GM19351 (cell line): ENCODE data around the gene XPR1.

ENCODE experiments used
- ATAC-seq: cut with Tn5 transposase; IDR thresholded peaks from one replicate; pipeline ENCODE4 v1.9.1; 2021; ENCODE audit warnings: mild to moderate bottlenecking, moderate library complexity; ENCODE audit not compliant: unreplicated experiment

The XPR1 gene

DNA sequence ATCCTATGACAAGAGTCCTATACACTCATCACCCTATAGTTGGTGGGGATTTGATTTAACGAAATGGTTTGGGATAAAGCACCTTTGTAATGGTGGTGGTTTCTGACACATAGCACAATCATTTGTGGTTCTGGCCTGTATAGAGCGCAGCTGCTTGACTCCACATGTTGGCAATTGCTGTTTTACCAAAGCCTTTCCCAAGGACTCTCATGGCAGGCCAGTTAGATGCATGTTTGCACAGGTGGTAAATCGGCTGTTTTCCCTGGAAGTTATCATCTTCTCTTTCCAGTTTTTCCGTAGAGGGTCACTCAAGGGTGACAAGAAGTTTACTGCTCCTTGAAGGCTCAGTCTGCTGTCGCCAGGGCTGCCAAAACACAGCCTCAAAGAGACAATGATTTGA lies 17.1 kb upstream of the XPR1 start:
- no peak for ATAC-seq

DNA sequence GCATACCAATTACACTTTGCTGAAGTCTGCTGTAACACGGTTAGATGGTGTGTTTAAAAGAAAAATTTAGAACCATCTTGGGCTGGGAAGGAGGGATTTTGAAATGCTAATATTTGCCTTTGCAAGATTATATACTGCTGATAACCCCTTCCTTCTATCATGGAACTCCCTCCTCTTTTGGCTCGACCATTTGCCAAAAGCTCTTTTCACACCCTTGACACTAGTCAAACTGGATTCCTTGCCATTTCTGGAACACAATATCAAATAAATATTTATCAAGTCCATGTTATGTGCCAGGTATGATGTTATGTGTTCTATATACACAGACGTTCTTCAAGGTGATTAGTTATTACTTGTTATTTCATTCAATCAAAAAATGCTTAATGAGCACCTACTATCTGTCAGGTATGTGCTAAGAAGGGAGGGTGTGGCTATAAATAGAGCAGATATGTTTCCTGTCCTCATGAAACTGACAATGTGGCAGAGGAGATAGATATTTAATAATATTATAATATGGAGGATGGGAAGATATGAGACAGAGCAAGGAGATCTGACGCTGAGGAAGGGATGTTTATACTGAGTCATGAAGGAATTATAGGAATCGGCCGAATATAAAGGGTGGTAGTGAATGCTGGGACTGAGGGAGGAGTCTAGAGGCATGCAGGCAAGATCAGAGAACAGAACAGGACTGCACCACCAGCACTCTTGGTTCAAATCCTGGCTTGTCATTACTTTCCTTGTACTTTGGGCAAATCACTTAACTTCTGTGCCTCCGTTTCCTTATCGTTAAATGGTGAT lies 16.1 kb upstream of the XPR1 start:
- no peak for ATAC-seq

DNA sequence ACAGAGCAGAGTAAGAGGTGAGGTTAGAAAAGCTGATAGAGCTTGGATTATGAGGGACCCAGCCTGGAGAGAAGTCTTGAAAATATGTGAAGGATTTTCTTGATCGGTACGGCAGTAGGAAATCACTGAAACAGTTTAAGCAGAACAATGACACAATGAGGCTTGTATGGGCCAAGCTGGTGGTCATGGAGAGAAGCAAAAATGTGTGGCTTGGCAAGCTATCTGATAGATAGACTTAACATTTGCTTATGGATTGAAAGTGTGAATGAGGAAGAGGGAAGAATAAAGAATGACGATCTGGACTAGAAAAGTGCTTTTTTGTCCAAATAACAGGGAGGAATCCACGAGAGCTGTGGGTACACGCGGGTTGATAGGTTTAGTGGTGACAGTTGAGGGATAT lies 15.4 kb upstream of the XPR1 start:
- ATAC-seq, result no peak

DNA sequence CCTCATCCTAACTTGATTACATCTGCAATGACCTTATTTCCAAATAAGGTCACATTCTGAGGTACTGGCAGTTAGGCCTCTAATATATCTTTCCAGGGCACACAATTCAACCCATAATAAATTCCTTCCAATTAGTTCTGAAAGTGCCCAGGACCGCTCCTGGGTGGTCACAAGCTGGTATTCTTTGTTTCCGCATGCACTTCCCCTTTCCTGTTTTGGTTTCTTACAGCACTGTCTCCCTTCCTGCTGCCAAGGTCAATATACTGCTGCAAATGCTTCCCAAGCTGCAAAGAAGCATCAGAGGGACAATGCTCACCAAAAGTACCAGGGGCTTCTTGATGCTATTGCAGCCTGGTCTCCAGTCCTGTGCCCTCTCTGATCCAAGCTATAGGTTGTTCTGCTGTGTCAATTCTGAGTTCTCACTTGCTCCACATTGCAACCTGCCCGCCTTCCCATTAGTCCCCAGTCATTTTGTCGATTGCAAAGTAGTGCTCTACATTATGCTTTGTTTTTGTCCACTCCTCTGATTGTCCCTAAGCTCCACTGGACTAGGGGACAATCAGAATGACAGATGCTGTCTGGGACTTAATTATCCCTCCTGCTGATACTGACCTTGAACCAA lies 13.9 kb upstream of the XPR1 start:
- ATAC-seq, result no peak

DNA sequence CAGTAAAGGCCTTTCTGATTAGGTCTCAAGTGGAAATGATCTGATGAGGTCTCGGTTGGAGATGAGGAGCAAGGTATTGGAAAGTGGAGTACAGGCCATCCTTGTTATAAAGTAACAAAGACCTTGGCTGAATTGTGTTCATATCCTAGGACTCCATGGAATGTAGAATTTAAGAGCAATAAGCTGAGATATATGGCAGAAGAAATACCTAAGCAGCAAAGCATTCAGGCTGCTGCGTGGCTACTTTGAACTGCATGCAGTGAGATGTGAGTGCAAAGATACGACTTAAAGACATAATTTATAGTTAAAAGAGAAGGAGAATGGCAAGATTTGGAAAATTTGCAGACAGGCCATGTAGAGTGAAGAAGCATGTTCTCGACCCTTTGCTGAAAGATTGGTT lies 11.2 kb upstream of the XPR1 start:
- no peak for ATAC-seq

DNA sequence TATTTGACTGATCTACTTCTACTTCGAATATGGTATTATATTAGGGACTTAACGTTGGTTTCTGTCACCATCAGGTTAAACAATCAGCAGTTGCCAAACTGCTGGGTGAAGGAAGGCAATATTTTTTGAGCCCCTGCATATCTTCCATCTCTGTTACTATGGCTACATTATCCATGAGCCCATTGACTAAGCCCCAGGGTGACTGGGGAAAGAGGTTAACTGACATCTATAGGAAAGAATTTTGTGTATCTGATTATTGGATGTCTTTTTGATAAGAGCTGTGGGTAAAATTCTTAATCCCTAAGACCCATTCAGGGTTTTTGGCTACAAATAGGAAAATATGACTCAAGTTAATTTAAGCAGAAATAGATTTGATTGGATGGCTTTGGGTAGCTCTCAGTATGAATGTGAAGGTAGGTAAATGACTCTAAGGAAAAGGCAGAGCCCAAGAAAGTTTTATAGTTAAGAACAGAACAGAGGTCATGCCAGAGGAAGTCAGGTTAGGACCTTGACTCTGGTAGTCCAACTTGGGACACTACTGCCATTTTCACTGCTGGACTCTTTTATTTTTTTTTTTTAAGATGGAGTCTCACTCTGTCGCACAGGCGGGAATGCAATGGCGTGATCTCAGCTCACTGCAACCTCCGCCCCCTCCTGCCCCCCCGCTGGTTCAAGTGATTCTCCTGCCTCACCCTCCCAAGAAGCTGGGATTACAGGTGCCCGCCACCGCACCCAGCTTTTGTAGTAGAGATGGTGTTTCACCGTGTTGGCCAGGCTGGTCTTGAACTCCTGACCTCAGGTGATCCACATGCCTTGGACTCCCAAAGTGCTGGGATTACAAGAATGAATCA lies 8.9 kb upstream of the XPR1 start:
- no peak for ATAC-seq

DNA sequence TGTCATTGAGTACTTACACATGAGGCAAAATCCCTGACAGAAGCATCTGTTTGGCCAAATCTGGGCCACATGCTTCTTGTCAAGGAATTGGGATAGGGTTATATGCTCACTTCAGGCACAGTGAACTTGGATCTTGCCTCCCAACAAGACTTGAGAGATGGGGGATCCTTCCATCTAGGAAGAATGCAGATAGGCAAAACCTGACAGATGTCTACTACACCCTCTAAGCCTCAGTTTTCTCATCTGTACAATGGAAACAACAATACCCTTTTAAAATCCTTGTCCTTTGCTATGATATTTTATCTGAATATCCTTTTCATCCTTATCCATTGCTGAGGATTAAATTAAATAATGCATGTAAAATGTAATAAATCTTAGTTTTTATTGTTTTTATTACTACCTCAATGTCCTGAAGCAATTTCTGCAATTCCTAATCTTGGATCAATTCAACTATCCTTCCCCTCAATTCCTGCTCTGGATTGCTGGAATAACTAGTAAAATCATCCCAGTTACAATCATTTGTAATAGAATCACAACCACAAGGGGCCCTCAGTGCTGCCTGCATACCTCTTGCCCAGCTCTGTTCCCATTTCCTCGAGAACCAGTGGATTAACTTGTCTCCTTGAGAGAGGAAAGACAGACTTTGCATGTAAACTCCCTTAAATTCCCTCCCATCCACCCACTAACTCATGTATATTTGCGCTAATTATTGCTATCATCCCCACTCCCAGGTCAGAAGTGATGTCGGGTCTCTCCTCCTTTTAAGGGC lies 8.1 kb upstream of the XPR1 start:
- no peak for ATAC-seq

DNA sequence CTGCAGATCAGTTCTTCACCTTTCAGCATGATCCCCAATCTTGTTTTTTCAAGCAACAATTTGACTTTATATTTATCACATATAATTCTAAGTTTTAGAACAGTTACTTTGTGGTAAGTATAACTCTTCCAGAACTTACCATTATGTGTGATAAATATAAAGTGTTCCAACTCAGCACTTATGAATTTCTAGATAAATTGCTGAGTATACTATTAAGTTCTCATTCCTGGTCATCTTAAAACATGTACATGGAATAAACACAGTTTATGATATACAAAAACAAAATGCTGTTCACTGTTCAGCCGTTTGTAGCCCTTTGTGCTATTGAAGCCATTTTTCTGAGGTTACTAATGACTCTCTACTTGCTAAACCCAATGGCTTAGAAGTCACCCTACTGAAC lies 5.1 kb upstream of the XPR1 start:
- no peak for ATAC-seq

DNA sequence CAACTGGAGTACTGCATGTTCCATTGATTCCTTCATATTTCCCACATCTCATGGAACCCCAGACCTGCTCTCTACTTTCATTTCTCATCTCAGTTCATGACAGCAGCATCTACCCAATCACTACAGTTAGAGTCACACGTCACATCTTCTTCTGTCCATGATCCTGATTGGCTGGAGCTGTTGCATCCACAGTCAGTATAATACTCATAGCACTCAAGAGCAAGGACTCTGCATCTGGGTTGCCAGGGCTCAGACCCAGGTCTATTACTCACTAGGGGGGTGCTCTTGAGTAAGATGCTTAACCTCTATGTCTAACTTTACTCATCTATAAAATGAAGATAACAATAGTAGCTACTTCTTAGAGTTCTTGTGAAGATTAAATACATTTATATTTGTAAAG lies 4.4 kb upstream of the XPR1 start:
- ATAC-seq, result no peak

DNA sequence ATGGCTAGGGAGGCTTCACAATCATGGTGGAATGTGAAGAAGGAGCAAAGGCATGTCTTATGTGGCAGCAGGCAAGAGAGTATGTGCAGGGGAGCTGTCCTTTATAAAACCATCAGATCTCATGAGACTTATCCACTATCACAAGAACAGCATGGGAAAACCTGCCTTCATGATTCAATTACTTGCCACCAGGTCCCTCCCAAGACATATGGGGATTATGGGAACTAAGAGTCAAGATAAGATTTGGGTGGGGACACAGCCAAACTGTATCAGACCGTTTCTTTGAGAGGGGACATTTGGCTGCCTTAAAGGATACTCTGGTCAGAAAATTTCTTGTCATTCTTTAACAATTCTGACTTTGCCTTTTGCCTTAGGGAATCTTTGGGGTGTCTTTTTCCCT lies 3.2 kb upstream of the XPR1 start:
- no peak for ATAC-seq

DNA sequence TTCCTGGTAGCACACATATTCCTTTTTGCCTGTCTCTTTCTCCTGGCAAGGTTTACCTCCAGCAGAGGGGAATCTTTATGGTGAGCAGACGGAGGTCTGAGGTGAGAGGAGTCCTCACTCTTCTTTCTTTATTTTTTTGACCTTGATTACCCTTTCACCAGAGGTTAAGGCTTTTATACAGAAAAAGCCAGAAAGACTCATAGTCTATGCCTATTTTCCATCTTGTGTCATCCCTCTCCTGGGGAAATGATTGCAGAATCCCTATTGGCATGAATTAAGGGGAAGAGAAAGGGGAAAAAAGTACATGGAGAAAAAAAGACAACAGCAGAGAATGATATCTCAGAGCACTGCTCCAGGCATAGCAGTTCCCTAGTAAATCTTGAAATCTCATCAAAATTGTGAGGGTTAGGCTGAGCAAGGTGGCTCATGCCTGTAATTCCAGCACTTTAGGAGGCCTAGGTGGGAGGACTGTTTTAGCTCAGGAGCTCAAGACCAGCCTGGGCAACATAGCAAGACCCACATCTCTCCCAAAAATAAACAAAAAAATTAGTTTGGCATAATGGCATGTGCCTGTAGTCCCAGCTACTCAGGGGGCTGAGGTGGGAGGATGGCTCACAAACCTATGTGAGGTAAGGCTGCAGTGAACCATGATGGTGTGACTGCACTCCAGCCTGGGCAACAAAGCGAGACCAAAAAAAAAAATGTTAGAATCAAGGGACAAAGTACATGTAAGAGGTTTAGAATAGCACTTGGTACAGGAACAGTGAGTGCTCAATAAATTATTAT lies 1.2 kb upstream of the XPR1 start:
- ATAC-seq, result no peak

DNA sequence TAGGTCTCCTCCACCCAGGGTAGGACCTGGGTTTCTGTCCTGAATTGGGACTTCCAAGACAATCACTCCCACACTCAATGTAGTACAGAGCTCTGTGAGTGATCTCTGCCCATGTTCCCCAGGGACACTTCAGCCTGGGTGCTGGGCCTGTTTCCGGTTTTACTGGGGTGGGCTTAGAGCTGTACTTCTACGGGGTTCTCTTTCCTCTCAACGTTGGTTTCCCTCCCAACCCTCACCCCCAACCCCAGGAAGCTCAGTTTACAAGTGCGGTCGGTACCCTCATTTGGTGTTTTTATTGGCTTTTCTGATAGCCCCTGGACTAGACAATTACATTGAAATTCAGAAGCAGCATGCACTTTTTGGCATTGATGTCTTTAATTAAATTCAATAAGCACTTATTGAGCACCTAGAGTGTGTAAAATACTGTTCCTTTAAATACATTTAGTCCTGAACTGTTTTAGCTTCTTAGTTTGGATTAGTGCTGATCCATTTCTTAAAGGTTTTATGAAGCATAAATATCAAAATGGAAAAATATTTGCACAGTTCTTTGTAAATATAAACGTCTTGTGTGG lies 542 bp upstream of the XPR1 start:
- ATAC-seq, result no peak

DNA sequence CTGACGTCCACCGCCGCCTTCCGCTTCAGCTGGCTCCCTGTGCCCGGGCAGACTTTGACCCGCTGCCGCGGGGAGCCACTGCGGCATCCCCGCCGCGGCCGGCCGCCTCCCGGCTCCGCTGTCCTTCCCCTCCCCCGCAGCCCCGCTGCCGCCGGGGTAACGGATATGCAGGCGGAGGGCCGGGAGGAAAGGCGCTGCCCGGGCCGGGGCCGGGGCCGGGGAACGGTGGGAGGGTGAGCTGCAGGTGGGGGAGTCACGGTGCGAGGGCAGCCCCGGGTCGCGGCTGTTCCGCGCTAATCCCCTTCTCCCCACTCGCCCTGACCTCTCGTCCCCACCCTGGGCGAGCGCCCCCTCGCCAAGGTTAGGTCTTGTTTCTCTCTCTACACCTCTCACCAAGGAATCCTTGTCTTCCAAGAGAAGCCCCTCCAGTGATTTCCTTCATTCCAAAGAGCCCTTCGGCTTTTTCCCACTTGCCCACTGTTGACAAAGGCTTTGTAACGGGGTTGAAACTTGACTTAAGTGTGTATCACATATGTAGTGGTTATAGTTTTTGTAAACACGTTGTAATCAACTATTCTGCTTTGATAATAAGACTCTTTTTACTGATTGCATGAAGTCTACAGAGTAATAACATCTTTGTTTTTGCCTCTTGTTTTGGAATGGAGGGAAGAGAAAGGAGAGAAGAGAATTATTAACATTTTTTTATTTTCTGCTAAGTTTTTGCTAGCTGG lies 669 bp downstream of the XPR1 start:
- ATAC-seq, result peak; percentile 38

DNA sequence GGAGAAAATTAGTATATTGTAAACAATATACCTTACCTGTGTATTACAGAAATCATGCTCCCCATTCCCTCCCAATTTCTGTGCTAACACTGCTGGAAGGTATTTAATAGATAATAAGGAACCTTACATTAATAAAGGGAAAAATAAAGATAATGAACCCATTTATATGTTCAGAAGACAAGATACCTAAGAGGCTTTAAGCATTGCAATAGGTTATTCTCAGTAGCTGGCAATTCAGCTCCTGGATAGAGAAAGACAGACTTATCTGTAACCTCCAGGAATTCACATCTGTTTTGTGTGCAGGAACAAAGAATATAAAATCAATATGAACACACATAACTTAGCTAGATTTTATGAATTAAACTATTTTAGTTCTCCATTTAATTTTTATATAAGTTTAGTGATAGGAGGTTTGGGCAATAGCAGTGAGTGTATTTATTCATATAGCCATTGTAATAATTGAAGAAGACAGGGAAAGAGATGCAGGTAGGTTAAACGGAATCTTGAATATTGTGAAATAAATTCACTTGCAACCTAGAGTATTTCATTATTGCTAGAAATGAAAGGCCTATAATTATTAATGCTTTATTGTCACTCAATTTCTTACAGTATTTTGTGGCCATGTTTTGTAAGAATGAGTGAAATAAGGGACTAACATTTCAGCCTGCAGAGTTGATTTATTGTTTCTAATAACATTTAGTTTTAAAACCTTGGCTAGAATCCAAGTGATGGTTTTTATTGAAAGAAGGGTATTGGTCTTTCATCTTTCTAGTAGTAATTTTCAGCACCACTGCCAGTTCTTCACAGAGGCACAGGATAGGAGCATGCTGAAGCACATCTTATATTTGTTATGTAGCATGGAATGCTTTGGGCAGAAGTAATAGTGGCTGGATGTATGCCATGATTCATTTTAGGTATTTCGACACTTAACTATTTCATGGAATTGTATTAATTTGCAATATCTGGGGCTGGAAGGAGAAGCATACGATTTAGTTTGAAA lies 1.5 kb downstream of the XPR1 start:
- no peak for ATAC-seq

DNA sequence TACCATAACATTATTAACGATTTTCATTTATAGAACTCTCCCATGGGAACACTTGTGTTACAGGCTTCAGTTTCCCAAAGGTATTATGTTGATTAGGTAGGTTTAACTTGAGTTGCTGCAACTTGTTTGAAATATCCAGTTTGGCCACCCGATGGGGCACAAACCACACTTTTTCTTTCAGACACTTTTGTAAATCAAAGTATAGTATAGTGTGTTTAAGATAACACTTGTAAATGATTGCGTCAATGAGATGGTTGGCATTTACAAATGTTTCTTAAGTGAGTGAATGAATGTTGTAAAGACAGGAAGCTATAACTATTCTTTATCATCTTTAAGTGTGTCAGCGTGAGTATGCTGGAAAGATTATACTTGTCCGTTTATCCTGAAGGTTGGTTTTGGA lies 4.3 kb downstream of the XPR1 start:
- no peak for ATAC-seq

DNA sequence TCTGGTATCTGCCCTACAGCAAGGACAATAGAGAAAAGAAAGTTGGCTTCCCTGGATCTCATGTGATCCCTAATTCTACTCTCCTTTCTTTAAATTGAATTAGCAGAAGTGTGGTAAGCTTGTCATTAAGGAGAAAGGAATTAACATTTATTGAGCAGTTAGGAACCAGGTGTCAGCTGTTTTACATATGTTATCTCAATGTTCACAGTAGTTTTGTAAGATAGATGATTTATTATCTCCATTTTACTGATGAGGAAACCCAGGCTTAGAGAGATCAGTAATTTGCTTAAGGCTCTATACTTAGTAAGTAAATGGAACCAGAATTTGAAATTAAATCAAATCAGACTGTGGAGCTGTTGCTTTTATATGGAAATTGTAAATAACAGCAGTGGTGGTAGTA lies 8.0 kb downstream of the XPR1 start:
- ATAC-seq, result no peak

DNA sequence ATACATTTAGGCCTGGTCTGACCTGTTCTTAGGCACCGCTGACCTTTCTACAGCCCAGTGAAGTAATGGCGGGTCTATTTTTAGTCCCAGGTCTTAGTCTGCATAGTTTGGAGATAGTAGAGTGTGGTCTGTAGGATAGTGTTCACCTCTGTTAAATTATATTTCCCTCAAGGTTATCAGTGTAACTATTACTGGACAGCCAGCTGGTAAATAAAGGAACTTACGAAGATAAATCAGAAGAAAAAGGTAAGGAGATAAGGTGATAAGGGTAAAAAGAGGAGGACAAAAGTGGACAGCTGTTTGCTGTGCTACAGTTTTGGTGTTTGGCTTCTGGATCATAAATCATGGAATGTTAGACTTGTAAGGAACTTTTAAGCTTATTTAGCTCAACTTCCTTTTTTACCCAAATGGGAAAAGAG lies 8.7 kb downstream of the XPR1 start:
- ATAC-seq, result no peak

DNA sequence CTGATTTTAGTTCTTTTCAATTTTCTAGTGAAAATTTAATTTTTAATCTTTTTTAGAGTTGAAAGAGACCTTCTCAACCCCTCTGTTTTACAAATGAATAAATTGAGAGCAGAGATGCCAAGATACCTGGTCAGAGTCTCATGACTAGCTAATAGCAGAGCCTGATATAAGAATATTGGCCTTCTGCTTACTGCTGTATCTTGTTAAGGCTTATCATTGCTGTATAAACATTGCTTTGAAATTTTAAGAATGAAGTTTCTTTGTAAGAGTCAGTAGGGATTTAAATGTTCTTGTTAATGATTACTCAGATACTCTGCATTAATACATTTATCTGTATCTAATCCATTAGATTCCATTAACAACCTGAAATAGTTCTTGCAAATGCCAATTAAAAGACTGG lies 9.8 kb downstream of the XPR1 start:
- ATAC-seq, result no peak
